K562 (cell line): ENCODE data around the gene TPM4.

Experiments used
- RBBP5 ChIP-seq: fragments of 200-600 bp; sonication (generic); IDR thresholded peaks from 2 replicates; pipeline ENCODE4 v1.6.1; 2012; ENCODE audit warnings: borderline replicate concordance, mild to moderate bottlenecking, low read length, control low read depth, inconsistent platforms; ENCODE audit not compliant: insufficient read depth, poor library complexity, severe bottlenecking
- SMARCA4 ChIP-seq: fragments of 450-650 bp; IDR thresholded peaks from 2 replicates; pipeline ENCODE4 v1.6.1; 2016
- ZBED1 ChIP-seq: IDR thresholded peaks from 2 replicates; pipeline ENCODE4 v1.6.1; 2014
- TF ChIP-seq, protein P1 (sequence below): sonication (generic); formaldehyde crosslinking; IDR thresholded peaks from 2 replicates; pipeline ENCODE4 v1.5.0; 2020; ENCODE audit warnings: missing genetic modification reagents
- TF ChIP-seq, protein P2 (sequence below): sonication (generic); formaldehyde crosslinking; IDR thresholded peaks from 2 replicates; pipeline ENCODE4 v1.8.1; 2023; ENCODE audit warnings: mild to moderate bottlenecking, missing genetic modification reagents
- TF ChIP-seq, protein P3 (sequence below), 2 experiments: fragments of 450-650 bp; formaldehyde crosslinking in 1 of 2; IDR thresholded peaks; 2 replicates each; pipeline versions ENCODE4 v1.4.0 to v1.6.1; 2014 to 2020; ENCODE audit warnings: mild to moderate bottlenecking in 2 of 2, borderline replicate concordance in 1 of 2, low read depth in 1 of 2

DNA sequence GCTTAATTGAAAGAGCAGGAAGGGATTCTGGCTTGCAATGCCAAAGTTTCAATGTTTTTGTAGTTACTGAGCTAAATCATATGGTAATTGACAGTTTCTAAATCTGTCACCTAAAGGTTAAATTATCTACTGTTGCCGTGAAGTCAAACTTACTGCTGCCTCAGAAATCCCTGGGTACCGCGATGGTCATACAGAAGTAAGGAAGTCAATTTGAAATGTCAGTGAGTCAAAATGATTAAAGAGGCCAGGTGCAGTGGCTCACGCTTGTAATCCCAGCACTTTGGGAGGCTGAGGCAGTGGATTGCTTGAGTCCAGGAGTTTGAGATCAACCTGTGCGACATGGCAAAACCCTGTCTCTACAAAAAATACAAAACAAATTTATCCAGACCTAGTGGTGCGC, 48.8 kb upstream of the TPM4 start:
- TF ChIP-seq RBBP5 (no peak), ZBED1 (no peak), SMARCA4 (no peak)
- TF ChIP-seq, protein P1, sequence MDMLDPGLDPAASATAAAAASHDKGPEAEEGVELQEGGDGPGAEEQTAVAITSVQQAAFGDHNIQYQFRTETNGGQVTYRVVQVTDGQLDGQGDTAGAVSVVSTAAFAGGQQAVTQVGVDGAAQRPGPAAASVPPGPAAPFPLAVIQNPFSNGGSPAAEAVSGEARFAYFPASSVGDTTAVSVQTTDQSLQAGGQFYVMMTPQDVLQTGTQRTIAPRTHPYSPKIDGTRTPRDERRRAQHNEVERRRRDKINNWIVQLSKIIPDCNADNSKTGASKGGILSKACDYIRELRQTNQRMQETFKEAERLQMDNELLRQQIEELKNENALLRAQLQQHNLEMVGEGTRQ (CRISPR knock-in tag): no peak
- TF ChIP-seq, protein P2, sequence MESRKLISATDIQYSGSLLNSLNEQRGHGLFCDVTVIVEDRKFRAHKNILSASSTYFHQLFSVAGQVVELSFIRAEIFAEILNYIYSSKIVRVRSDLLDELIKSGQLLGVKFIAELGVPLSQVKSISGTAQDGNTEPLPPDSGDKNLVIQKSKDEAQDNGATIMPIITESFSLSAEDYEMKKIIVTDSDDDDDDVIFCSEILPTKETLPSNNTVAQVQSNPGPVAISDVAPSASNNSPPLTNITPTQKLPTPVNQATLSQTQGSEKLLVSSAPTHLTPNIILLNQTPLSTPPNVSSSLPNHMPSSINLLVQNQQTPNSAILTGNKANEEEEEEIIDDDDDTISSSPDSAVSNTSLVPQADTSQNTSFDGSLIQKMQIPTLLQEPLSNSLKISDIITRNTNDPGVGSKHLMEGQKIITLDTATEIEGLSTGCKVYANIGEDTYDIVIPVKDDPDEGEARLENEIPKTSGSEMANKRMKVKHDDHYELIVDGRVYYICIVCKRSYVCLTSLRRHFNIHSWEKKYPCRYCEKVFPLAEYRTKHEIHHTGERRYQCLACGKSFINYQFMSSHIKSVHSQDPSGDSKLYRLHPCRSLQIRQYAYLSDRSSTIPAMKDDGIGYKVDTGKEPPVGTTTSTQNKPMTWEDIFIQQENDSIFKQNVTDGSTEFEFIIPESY (CRISPR knock-in tag): no peak
- TF ChIP-seq, protein P3, sequence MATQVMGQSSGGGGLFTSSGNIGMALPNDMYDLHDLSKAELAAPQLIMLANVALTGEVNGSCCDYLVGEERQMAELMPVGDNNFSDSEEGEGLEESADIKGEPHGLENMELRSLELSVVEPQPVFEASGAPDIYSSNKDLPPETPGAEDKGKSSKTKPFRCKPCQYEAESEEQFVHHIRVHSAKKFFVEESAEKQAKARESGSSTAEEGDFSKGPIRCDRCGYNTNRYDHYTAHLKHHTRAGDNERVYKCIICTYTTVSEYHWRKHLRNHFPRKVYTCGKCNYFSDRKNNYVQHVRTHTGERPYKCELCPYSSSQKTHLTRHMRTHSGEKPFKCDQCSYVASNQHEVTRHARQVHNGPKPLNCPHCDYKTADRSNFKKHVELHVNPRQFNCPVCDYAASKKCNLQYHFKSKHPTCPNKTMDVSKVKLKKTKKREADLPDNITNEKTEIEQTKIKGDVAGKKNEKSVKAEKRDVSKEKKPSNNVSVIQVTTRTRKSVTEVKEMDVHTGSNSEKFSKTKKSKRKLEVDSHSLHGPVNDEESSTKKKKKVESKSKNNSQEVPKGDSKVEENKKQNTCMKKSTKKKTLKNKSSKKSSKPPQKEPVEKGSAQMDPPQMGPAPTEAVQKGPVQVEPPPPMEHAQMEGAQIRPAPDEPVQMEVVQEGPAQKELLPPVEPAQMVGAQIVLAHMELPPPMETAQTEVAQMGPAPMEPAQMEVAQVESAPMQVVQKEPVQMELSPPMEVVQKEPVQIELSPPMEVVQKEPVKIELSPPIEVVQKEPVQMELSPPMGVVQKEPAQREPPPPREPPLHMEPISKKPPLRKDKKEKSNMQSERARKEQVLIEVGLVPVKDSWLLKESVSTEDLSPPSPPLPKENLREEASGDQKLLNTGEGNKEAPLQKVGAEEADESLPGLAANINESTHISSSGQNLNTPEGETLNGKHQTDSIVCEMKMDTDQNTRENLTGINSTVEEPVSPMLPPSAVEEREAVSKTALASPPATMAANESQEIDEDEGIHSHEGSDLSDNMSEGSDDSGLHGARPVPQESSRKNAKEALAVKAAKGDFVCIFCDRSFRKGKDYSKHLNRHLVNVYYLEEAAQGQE (IDR thresholded peaks at IDR 0.05; ENCODE audit: borderline replicate concordance): no peak
- TF ChIP-seq, protein P3 (CRISPR knock-in tag; IDR thresholded peaks at IDR 0.05; ENCODE audit: low read depth): no peak
